Kidney glomerular epithelial cell (primary cell): ENCODE results near the gene CRIP2.

Experiments
- DNase-seq: peaks from one replicate; lab custom pipeline; 2025; lab: John Stamatoyannopoulos, UW

Gene CRIP2

DNA sequence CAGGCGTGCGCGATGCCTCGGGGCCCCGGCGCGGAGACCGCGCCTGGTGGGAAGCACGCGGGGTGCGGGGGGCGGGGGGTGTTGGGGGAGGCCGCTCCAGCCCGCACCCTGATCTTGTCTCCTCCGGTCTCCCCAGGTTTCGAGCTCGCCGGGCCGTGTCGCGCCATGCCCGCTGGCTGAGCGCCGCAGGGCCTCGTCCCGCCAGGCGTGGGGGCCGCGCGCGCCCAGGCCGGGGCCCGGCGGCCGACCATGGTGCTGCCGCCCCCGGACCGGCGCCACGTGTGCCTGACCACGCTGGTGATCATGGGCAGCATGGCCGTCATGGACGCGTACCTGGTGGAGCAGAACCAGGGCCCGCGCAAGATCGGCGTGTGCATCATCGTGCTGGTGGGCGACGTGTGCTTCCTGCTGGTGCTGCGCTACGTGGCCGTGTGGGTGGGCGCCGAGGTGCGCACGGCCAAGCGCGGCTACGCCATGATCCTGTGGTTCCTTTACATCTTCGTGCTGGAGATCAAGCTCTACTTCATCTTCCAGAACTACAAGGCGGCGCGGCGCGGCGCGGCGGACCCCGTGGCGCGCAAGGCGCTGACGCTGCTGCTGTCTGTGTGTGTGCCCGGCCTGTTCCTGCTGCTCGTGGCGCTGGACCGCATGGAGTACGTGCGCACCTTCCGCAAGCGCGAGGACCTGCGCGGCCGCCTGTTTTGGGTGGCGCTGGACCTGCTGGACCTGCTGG is 54.1 kb downstream of the CRIP2 start:
- DNase-seq = no peak

DNA sequence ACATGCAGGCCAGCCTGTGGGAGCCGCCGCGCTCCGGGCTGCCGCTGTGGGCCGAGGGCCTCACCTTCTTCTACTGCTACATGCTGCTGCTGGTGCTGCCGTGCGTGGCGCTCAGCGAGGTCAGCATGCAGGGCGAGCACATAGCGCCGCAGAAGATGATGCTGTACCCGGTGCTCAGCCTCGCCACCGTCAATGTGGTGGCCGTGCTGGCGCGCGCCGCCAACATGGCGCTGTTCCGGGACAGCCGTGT is 54.6 kb downstream of the CRIP2 start:
- no peak for DNase-seq
